ENCODE results near the gene PCBP3. TPM values are rescaled to one million over a fixed set of nuclear protein-coding genes. Genes with fewer than 3 reads are reported as not detected.

PCBP3 gene
- total and polyA plus RNA-seq, 2 donors (not counting 3 experiments of a cell fraction or from before 2014, with no cell fraction given): 0.06 to 1.1 TPM

DNA sequence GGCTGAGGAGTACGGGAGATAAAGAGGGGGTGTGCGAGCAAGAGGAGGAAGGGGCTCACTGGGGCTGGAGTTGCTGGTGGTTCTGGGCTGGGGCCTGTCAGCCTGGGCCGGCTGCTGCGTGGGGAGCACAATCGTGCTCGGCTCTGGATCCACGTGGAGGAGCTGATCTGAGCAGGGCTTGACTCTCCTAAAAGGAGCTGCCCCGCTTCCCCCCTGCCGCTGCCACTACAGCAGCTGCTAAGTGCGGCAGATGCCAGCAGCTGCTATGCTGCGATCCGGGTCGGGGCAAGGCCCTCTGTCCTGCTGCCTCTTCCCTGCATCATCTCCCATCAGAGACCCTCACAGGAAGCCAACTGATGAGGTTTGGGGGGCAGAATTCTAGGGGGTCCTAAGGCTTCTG is 165.9 kb downstream of the PCBP3 start:
- Histone ChIP-seq H4K20me1 (replicated peaks; ENCODE audit: control insufficient read depth, extremely low read depth, insufficient read depth, low read length) (no peaks in the 10 kb centered on the region), H3K9me3 (replicated peaks; ENCODE audit: control insufficient read depth, insufficient read depth, low read length) (no peaks in the 10 kb centered on the region), H3K27me3 (ENCODE audit: control insufficient read depth in 2 of 2, insufficient read depth in 2 of 2, low read length in 2 of 2) (no peaks in the 10 kb centered on the region), H3K9me1 (replicated peaks; ENCODE audit: control insufficient read depth, extremely low read depth, insufficient read depth, low read length) (no peaks in the 10 kb centered on the region), H2AFZ (ENCODE audit: low read depth, low read length) (no peak overlapping the region), H3K36me3 (ENCODE audit: control insufficient read depth in 2 of 2, extremely low read depth in 1 of 2, insufficient read depth in 2 of 2, low read length in 2 of 2) (no peaks in the 10 kb centered on the region), H3K79me2 (ENCODE audit: control insufficient read depth, insufficient read depth, low read length) (no peaks in the 10 kb centered on the region), H3K4me1 (ENCODE audit: control insufficient read depth, extremely low read depth, insufficient read depth, low read length) (no peaks in the 10 kb centered on the region), H3K4me2 (ENCODE audit: insufficient read depth, low read length) (no peak overlapping the region), H3K27ac (ENCODE audit: insufficient read depth, low read depth, low read length) (no peak overlapping the region), H3K4me3 (replicated peaks in 1 of 3; ENCODE audit: insufficient read depth in 1 of 3, low read depth in 1 of 3, low read length in 3 of 3) (no peak overlapping the region), H3K9ac (replicated peaks; ENCODE audit: extremely low read depth, insufficient read depth, low read length) (no peak overlapping the region)
- ChIA-PET CTCF (no interaction called here), POLR2A (no interaction called here)
- no peak for TF ChIP-seq POLR2A (IDR thresholded peaks at IDR 0.05; ENCODE audit: low read depth, low read length)
- TF ChIP-seq JUN (IDR thresholded peaks at IDR 0.05; ENCODE audit: borderline replicate concordance, insufficient read depth, insufficient read length, low read depth): no peak
- no TSS peak for BruUV-seq (replicated peaks)
- intact Hi-C loops (cut with micrococcal nuclease) (no loop called here), dilution Hi-C loops (cut with MboI; ENCODE audit: extremely low pct_ligation_motif_present, low sequenced_read_pairs) (no loop called here)
- FAIRE-seq: no peak
- no peak for DNase-seq (ENCODE audit: low read depth, low spot score)

DNA sequence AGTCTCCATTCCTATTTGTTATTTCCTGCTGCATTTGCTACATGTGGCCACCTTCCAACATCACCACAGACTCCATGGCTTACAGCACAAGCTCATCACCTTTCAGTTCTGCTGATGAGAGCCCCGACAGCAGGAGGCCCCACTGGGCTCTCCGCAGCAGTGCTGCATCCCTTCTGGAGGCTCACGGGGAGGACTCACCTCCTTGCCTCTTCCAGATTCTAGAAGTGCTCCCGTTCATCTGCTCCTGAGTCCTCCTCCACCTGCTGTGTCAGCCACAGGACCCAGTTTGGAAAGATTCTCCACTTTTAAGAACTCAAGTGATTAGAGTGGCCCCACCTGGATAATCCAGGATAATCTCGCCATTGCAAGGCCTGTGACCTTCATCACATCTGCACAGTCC is 167.6 kb downstream of the PCBP3 start:
- TF ChIP-seq GATA2 (IDR thresholded peaks at IDR 0.05; ENCODE audit: insufficient read depth, insufficient read length, low read depth, low read length) (no peak), FOS (IDR thresholded peaks at IDR 0.05; ENCODE audit: borderline replicate concordance, insufficient read depth, low read length) (no peak), POLR2AphosphoS5 (IDR thresholded peaks at IDR 0.05; ENCODE audit: insufficient read depth, low read depth, low read length) (no peak), JUN (IDR thresholded peaks at IDR 0.05; ENCODE audit: borderline replicate concordance, insufficient read depth, insufficient read length, low read depth) (no peak), EZH2 (IDR thresholded peaks at IDR 0.05; ENCODE audit: borderline replicate concordance, low read depth, low read length, severe bottlenecking) (no peak), POLR2A (IDR thresholded peaks at IDR 0.05; ENCODE audit: low read depth, low read length) (no peak), MYC (IDR thresholded peaks at IDR 0.05; ENCODE audit: low read depth, low read length) (no peak)
- TF ChIP-seq, protein P1, sequence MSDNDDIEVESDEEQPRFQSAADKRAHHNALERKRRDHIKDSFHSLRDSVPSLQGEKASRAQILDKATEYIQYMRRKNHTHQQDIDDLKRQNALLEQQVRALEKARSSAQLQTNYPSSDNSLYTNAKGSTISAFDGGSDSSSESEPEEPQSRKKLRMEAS (IDR thresholded peaks at IDR 0.05; ENCODE audit: insufficient read depth, insufficient read length): no peak
- TF ChIP-seq, protein P2, sequence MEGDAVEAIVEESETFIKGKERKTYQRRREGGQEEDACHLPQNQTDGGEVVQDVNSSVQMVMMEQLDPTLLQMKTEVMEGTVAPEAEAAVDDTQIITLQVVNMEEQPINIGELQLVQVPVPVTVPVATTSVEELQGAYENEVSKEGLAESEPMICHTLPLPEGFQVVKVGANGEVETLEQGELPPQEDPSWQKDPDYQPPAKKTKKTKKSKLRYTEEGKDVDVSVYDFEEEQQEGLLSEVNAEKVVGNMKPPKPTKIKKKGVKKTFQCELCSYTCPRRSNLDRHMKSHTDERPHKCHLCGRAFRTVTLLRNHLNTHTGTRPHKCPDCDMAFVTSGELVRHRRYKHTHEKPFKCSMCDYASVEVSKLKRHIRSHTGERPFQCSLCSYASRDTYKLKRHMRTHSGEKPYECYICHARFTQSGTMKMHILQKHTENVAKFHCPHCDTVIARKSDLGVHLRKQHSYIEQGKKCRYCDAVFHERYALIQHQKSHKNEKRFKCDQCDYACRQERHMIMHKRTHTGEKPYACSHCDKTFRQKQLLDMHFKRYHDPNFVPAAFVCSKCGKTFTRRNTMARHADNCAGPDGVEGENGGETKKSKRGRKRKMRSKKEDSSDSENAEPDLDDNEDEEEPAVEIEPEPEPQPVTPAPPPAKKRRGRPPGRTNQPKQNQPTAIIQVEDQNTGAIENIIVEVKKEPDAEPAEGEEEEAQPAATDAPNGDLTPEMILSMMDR (IDR thresholded peaks at IDR 0.05; ENCODE audit: extremely low read depth in 1 of 2, insufficient read depth in 1 of 2, low read depth in 1 of 2, low read length in 2 of 2): no peak
- Histone ChIP-seq H3K4me1 (ENCODE audit: control insufficient read depth, extremely low read depth, insufficient read depth, low read length) (no peaks in the 10 kb centered on the region), H3K27ac (ENCODE audit: insufficient read depth, low read depth, low read length) (no peak overlapping the region), H3K36me3 (ENCODE audit: control insufficient read depth in 2 of 2, extremely low read depth in 1 of 2, insufficient read depth in 2 of 2, low read length in 2 of 2) (no peaks in the 10 kb centered on the region), H3K27me3 (ENCODE audit: control insufficient read depth in 2 of 2, insufficient read depth in 2 of 2, low read length in 2 of 2) (no peaks in the 10 kb centered on the region), H4K20me1 (replicated peaks; ENCODE audit: control insufficient read depth, extremely low read depth, insufficient read depth, low read length) (no peaks in the 10 kb centered on the region), H3K4me2 (ENCODE audit: insufficient read depth, low read length) (no peak overlapping the region), H2AFZ (ENCODE audit: low read depth, low read length) (no peak overlapping the region), H3K4me3 (replicated peaks in 1 of 3; ENCODE audit: insufficient read depth in 1 of 3, low read depth in 1 of 3, low read length in 3 of 3) (no peak overlapping the region), H3K9ac (replicated peaks; ENCODE audit: extremely low read depth, insufficient read depth, low read length) (no peak overlapping the region), H3K9me1 (replicated peaks; ENCODE audit: control insufficient read depth, extremely low read depth, insufficient read depth, low read length) (no peaks in the 10 kb centered on the region), H3K9me3 (replicated peaks; ENCODE audit: control insufficient read depth, insufficient read depth, low read length) (no peaks in the 10 kb centered on the region), H3K79me2 (ENCODE audit: control insufficient read depth, insufficient read depth, low read length) (no peaks in the 10 kb centered on the region)
- FAIRE-seq: no peak
- intact Hi-C loops (cut with micrococcal nuclease) (no loop called here), dilution Hi-C loops (cut with MboI; ENCODE audit: extremely low pct_ligation_motif_present, low sequenced_read_pairs) (no loop called here)
- CTCF ChIA-PET: no interaction called here
- no TSS peak for BruUV-seq (replicated peaks)
- POLR2A ChIA-PET: no interaction called here
- DNase-seq (ENCODE audit: low read depth, low spot score): no peak

Measured in endothelial cell of umbilical vein (primary cell).